Measurements from ENCODE around the gene TAC3.
"Not testable (repeated sequence)": the region's sequence is repeated elsewhere in the genome, so short reads cannot be mapped to it uniquely, and the experiment has no call there.

The TAC3 gene

GRCh38 chr12:57039016-57039798 is 22.9 kb upstream of the TAC3 start:
- FAIRE-seq: no peak

GRCh38 chr12:57037264-57037663 is 20.9 kb upstream of the TAC3 start:
- no peak for FAIRE-seq

More at GRCh38 chr12:57039016-57039798, 22.9 kb upstream of the TAC3 start:
- DNase-seq (ENCODE audit: extremely low spot score, insufficient read length, low read depth): no peak

GRCh38 chr12:57033431-57033830 is 17.1 kb upstream of the TAC3 start:
- DNase-seq (ENCODE audit: extremely low spot score, insufficient read length, low read depth): no peak
- FAIRE-seq: no peak

More at GRCh38 chr12:57037264-57037663, 20.9 kb upstream of the TAC3 start:
- DNase-seq (ENCODE audit: extremely low spot score, insufficient read length, low read depth): no peak

GRCh38 chr12:57031789-57032188 is 15.5 kb upstream of the TAC3 start:
- DNase-seq (ENCODE audit: extremely low spot score, insufficient read length, low read depth) (no peak), FAIRE-seq (peak; percentile 45)

GRCh38 chr12:57031138-57031725 is 14.9 kb upstream of the TAC3 start:
- DNase-seq (ENCODE audit: extremely low spot score, insufficient read length, low read depth): no peak
- FAIRE-seq: peak; percentile 75

GRCh38 chr12:57029457-57029856 is 13.1 kb upstream of the TAC3 start:
- no peak for FAIRE-seq
- DNase-seq (ENCODE audit: extremely low spot score, insufficient read length, low read depth): no peak

GRCh38 chr12:57027805-57028153 is 11.4 kb upstream of the TAC3 start:
- FAIRE-seq (no peak), DNase-seq (ENCODE audit: extremely low spot score, insufficient read length, low read depth) (no peak)

- FAIRE-seq: no peak
- DNase-seq (ENCODE audit: extremely low spot score, insufficient read length, low read depth): no peak
These were observed 10.9 kb upstream of the TAC3 start for GRCh38 chr12:57027011-57027804.

GRCh38 chr12:57025196-57025595 is 8.9 kb upstream of the TAC3 start:
- DNase-seq (ENCODE audit: extremely low spot score, insufficient read length, low read depth): no peak
- FAIRE-seq: no peak

GRCh38 chr12:57022324-57022723 is 6.0 kb upstream of the TAC3 start:
- DNase-seq (ENCODE audit: extremely low spot score, insufficient read length, low read depth); FAIRE-seq: not testable (repeated sequence)

GRCh38 chr12:57019983-57020719 is 3.8 kb upstream of the TAC3 start:
- no peak for FAIRE-seq
- DNase-seq (ENCODE audit: extremely low spot score, insufficient read length, low read depth): no peak

GRCh38 chr12:57018906-57019305 is 2.6 kb upstream of the TAC3 start:
- DNase-seq (ENCODE audit: extremely low spot score, insufficient read length, low read depth): no peak
- FAIRE-seq: no peak

- not testable (repeated sequence) for DNase-seq (ENCODE audit: extremely low spot score, insufficient read length, low read depth); FAIRE-seq
These were observed 2.0 kb upstream of the TAC3 start for GRCh38 chr12:57018353-57018752.

- no peak for DNase-seq (ENCODE audit: extremely low spot score, insufficient read length, low read depth)
- FAIRE-seq: peak; percentile 85
These were observed 3.5 kb downstream of the TAC3 start for GRCh38 chr12:57012600-57013465.

GRCh38 chr12:57011438-57012424 is 4.6 kb downstream of the TAC3 start:
- peak; percentile 56 for FAIRE-seq
- DNase-seq (ENCODE audit: extremely low spot score, insufficient read length, low read depth): no peak

- no peak for FAIRE-seq
These were observed 5.6 kb downstream of the TAC3 start for GRCh38 chr12:57010627-57011247.

GRCh38 chr12:57009949-57010626 is 6.2 kb downstream of the TAC3 start:
- FAIRE-seq (no peak), DNase-seq (ENCODE audit: extremely low spot score, insufficient read length, low read depth) (no peak)

More at GRCh38 chr12:57010627-57011247, 5.6 kb downstream of the TAC3 start:
- DNase-seq (ENCODE audit: extremely low spot score, insufficient read length, low read depth): no peak

All from GM18507 (cell line).